ACC112 (cell line): ENCODE data around the gene SH3RF3.

ENCODE experiments used
- H2AFZ ChIP-seq: fragments of 200-600 bp; sonication (generic); one replicate; pipeline ENCODE4 v1.6.0; 2017; ENCODE audit warnings: antibody characterized with exemption, low read length; ENCODE audit not compliant: unreplicated experiment
- H3K27ac ChIP-seq: fragments of 200-600 bp; sonication (generic); 2 replicates; pipeline ENCODE4 v1.5.1; 2014; ENCODE audit warnings: low read depth, mild to moderate bottlenecking, antibody characterized with exemption, low read length, moderate library complexity
- H3K27me3 ChIP-seq: fragments of 200-600 bp; sonication (generic); 2 replicates; pipeline ENCODE4 v1.6.1; 2014; ENCODE audit warnings: mild to moderate bottlenecking, antibody characterized with exemption, low read length, moderate library complexity, mixed read lengths; ENCODE audit not compliant: insufficient read depth
- H3K36me3 ChIP-seq: fragments of 200-600 bp; sonication (generic); 2 replicates; pipeline ENCODE4 v1.6.1; 2016; ENCODE audit warnings: mild to moderate bottlenecking, antibody characterized with exemption, low read length, moderate library complexity, mixed read lengths; ENCODE audit not compliant: insufficient read depth
- H3K4me1 ChIP-seq: fragments of 200-600 bp; sonication (generic); one replicate; pipeline ENCODE4 v1.6.1; 2016; ENCODE audit warnings: low read length, mixed read lengths; ENCODE audit not compliant: insufficient read depth, unreplicated experiment, control insufficient read depth
- H3K4me3 ChIP-seq: fragments of 200-600 bp; sonication (generic); 2 replicates; pipeline ENCODE4 v1.5.1; 2014; ENCODE audit warnings: mild to moderate bottlenecking, low read depth, low read length
- H3K79me2 ChIP-seq: fragments of 200-600 bp; sonication (generic); one replicate; pipeline ENCODE4 v1.6.0; 2016; ENCODE audit warnings: low read length; ENCODE audit not compliant: control insufficient read depth, unreplicated experiment, insufficient read depth

Gene SH3RF3

GRCh38 chr2:109486711-109487535 is 357.9 kb downstream of the SH3RF3 start:
- H3K36me3 ChIP-seq, result no peaks in the 10 kb centered on the region
- no peaks in the 10 kb centered on the region for H3K27me3 ChIP-seq
- H3K79me2 ChIP-seq, result no peaks in the 10 kb centered on the region
- no peak overlapping the region for H3K4me3 ChIP-seq
- no peaks in the 10 kb centered on the region for H3K4me1 ChIP-seq
- no peak overlapping the region for H3K27ac ChIP-seq
- no peak overlapping the region for H2AFZ ChIP-seq

- Histone ChIP-seq H2AFZ (no peak overlapping the region), H3K27ac (no peak overlapping the region), H3K27me3 (no peaks in the 10 kb centered on the region), H3K4me3 (no peak overlapping the region), H3K36me3 (no peaks in the 10 kb centered on the region), H3K4me1 (no peaks in the 10 kb centered on the region), H3K79me2 (no peaks in the 10 kb centered on the region)
Measured at GRCh38 chr2:109487536-109487869, 358.5 kb downstream of the SH3RF3 start.

- no peaks in the 10 kb centered on the region for H3K79me2 ChIP-seq
- no peaks in the 10 kb centered on the region for H3K27me3 ChIP-seq
- H3K36me3 ChIP-seq, result no peaks in the 10 kb centered on the region
- H2AFZ ChIP-seq, result no peak overlapping the region
- no peak overlapping the region for H3K4me3 ChIP-seq
- no peaks in the 10 kb centered on the region for H3K4me1 ChIP-seq
- H3K27ac ChIP-seq, result no peak overlapping the region
Measured at GRCh38 chr2:109487871-109488655, 359.1 kb downstream of the SH3RF3 start.

GRCh38 chr2:109489296-109489695 is 360.3 kb downstream of the SH3RF3 start:
- H3K79me2 ChIP-seq, result no peaks in the 10 kb centered on the region
- no peaks in the 10 kb centered on the region for H3K36me3 ChIP-seq
- no peaks in the 10 kb centered on the region for H3K27me3 ChIP-seq
- no peaks in the 10 kb centered on the region for H3K4me1 ChIP-seq
- no peak overlapping the region for H3K4me3 ChIP-seq
- H2AFZ ChIP-seq, result no peak overlapping the region
- H3K27ac ChIP-seq, result no peak overlapping the region

GRCh38 chr2:109493176-109493935 is 364.4 kb downstream of the SH3RF3 start:
- H3K36me3 ChIP-seq, result no peaks in the 10 kb centered on the region
- H3K27me3 ChIP-seq, result no peaks in the 10 kb centered on the region
- H2AFZ ChIP-seq, result no peak overlapping the region

GRCh38 chr2:109494351-109494750 is 365.3 kb downstream of the SH3RF3 start:
- H3K27me3 ChIP-seq, result no peaks in the 10 kb centered on the region
- H3K79me2 ChIP-seq, result no peaks in the 10 kb centered on the region
- H2AFZ ChIP-seq, result no peak overlapping the region
- no peaks in the 10 kb centered on the region for H3K36me3 ChIP-seq
- H3K4me1 ChIP-seq, result no peaks in the 10 kb centered on the region
- no peak overlapping the region for H3K4me3 ChIP-seq
- no peak overlapping the region for H3K27ac ChIP-seq

More at GRCh38 chr2:109493176-109493935, 364.4 kb downstream of the SH3RF3 start:
- no peak overlapping the region for H3K27ac ChIP-seq
- no peaks in the 10 kb centered on the region for H3K4me1 ChIP-seq
- no peaks in the 10 kb centered on the region for H3K79me2 ChIP-seq
- no peak overlapping the region for H3K4me3 ChIP-seq

- H2AFZ ChIP-seq, result no peak overlapping the region
- H3K4me3 ChIP-seq, result no peak overlapping the region
- H3K27me3 ChIP-seq, result no peaks in the 10 kb centered on the region
- H3K4me1 ChIP-seq, result no peaks in the 10 kb centered on the region
- H3K27ac ChIP-seq, result no peak overlapping the region
- H3K79me2 ChIP-seq, result no peaks in the 10 kb centered on the region
- H3K36me3 ChIP-seq, result no peaks in the 10 kb centered on the region
Measured at GRCh38 chr2:109497463-109497862, 368.5 kb downstream of the SH3RF3 start.

- H3K27ac ChIP-seq, result no peak overlapping the region
Measured at GRCh38 chr2:109497911-109498870, 369.2 kb downstream of the SH3RF3 start.

GRCh38 chr2:109498906-109499305 is 369.9 kb downstream of the SH3RF3 start:
- H3K27me3 ChIP-seq, result no peaks in the 10 kb centered on the region
- H3K27ac ChIP-seq, result no peak overlapping the region
- no peaks in the 10 kb centered on the region for H3K79me2 ChIP-seq
- no peaks in the 10 kb centered on the region for H3K4me1 ChIP-seq
- H3K4me3 ChIP-seq, result no peak overlapping the region
- no peaks in the 10 kb centered on the region for H3K36me3 ChIP-seq
- H2AFZ ChIP-seq, result no peak overlapping the region

More at GRCh38 chr2:109497911-109498870, 369.2 kb downstream of the SH3RF3 start:
- Histone ChIP-seq H3K4me1 (no peaks in the 10 kb centered on the region), H3K79me2 (no peaks in the 10 kb centered on the region), H3K36me3 (no peaks in the 10 kb centered on the region), H3K4me3 (no peak overlapping the region), H3K27me3 (no peaks in the 10 kb centered on the region), H2AFZ (no peak overlapping the region)

- Histone ChIP-seq H3K79me2 (no peaks in the 10 kb centered on the region), H3K4me1 (no peaks in the 10 kb centered on the region), H2AFZ (no peak overlapping the region), H3K36me3 (peaks cover 2% of the 10 kb centered on the region; the same call in 1 of the 2 replicates), H3K27ac (no peak overlapping the region), H3K27me3 (no peaks in the 10 kb centered on the region), H3K4me3 (no peak overlapping the region)
Measured at GRCh38 chr2:109499566-109499965, 370.6 kb downstream of the SH3RF3 start.
